Endothelial cell of umbilical vein (primary cell): ENCODE results near the gene TWF2. TPM values are rescaled to one million over a fixed set of nuclear protein-coding genes. Genes with fewer than 3 reads are reported as not detected.
"Not testable (repeated sequence)": the region's sequence is repeated elsewhere in the genome, so short reads cannot be mapped to it uniquely, and the experiment has no call there.

Experiments
- BruUV-seq: library from RNA; stranded (reverse); fragments of 400-500 nt; replicated peaks from 2 replicates; lab custom pipeline; 2021; lab: Mats Ljungman, UMichigan
- CTCF ChIA-PET: fragments of 300-600, 350-600 bp; sonication (Branson Sonifier 250); formaldehyde crosslinking; loops from one replicate; lab custom pipeline; 2021; ENCODE audit warnings: antibody characterized with exemption, inconsistent platforms; lab: Charles Lee
- POLR2A ChIA-PET: fragments of 300-600, 350-600 bp; sonication (Branson Sonifier 250); formaldehyde crosslinking; loops from one replicate; lab custom pipeline; 2021; ENCODE audit warnings: antibody characterized with exemption, inconsistent platforms; lab: Charles Lee
- DNase-seq: peaks from one replicate; pipeline ENCODE4 v3.0.0-alpha.2; 2011; ENCODE audit warnings: low read depth, low spot score
- FAIRE-seq: peaks from 2 replicates; lab custom pipeline; 2011; peaks lifted over from hg19 to GRCh38; lab: Jason Lieb, UNC
- H2AFZ ChIP-seq: 2 replicates; pipeline ENCODE4 v1.6.0; 2012; ENCODE audit warnings: low read depth, low read length, control low read depth, inconsistent platforms
- H3K27ac ChIP-seq: 2 replicates; pipeline ENCODE4 v1.5.1; 2011; ENCODE audit warnings: low read depth, mild to moderate bottlenecking, control low read depth, low read length, moderate library complexity; ENCODE audit not compliant: insufficient read depth
- H3K27me3 ChIP-seq, 2 experiments: 2 replicates each; pipeline versions ENCODE4 v1.6.0 to v1.6.1; 2011; ENCODE audit warnings: low read length in 2 of 2, mixed read lengths in 1 of 2; ENCODE audit not compliant: control insufficient read depth in 2 of 2, insufficient read depth in 2 of 2
- H3K36me3 ChIP-seq, 2 experiments: 2 replicates in 1 of 2; 3 replicates in 1 of 2; pipeline ENCODE4 v1.5.1; 2011; ENCODE audit warnings: low read length in 2 of 2, mild to moderate bottlenecking in 1 of 2, moderate library complexity in 1 of 2; ENCODE audit not compliant: control insufficient read depth in 2 of 2, insufficient read depth in 2 of 2; ENCODE audit errors: extremely low read depth in 1 of 2
- H3K4me1 ChIP-seq: 3 replicates; pipeline ENCODE4 v1.5.1; 2011; ENCODE audit warnings: mild to moderate bottlenecking, low read length; ENCODE audit not compliant: control insufficient read depth, insufficient read depth; ENCODE audit errors: extremely low read depth
- H3K4me2 ChIP-seq: 2 replicates; pipeline ENCODE4 v1.6.1; 2011; ENCODE audit warnings: low read length, control low read depth, mixed read lengths; ENCODE audit not compliant: insufficient read depth
- H3K4me3 ChIP-seq, 3 experiments: fragments of 200-600 bp in 1 of 3; sonication (generic), shearing (Covaris generic) in 1 of 3; replicated peaks in 1 of 3; 2 replicates each; pipeline ENCODE4 v1.5.1; 2011 to 2016; ENCODE audit warnings: control low read depth in 3 of 3, low read length in 3 of 3, mild to moderate bottlenecking in 2 of 3, inconsistent platforms in 1 of 3, low read depth in 1 of 3, moderate library complexity in 1 of 3; ENCODE audit not compliant: insufficient read depth in 1 of 3
- H3K79me2 ChIP-seq: 2 replicates; pipeline ENCODE4 v1.6.0; 2012; ENCODE audit warnings: low read length, inconsistent platforms; ENCODE audit not compliant: control insufficient read depth, insufficient read depth
- H3K9ac ChIP-seq: replicated peaks from 2 replicates; pipeline ENCODE3; 2011; ENCODE audit warnings: low read length, control low read depth; ENCODE audit not compliant: insufficient read depth; ENCODE audit errors: extremely low read depth
- H3K9me1 ChIP-seq: replicated peaks from 3 replicates; pipeline ENCODE4 v1.6.0; 2011; ENCODE audit warnings: mild to moderate bottlenecking, low read length; ENCODE audit not compliant: control insufficient read depth, insufficient read depth; ENCODE audit errors: extremely low read depth
- H3K9me3 ChIP-seq: replicated peaks from 2 replicates; pipeline ENCODE4 v1.5.1; 2012; ENCODE audit warnings: low read length, inconsistent platforms; ENCODE audit not compliant: control insufficient read depth, insufficient read depth
- H4K20me1 ChIP-seq: replicated peaks from 2 replicates; pipeline ENCODE3; 2011; ENCODE audit warnings: mild to moderate bottlenecking, low read length; ENCODE audit not compliant: control insufficient read depth, insufficient read depth; ENCODE audit errors: extremely low read depth
- CTCF ChIP-seq, 2 donors: IDR thresholded peaks; 1 replicate in 1 of 2; 2 replicates in 1 of 2; pipeline ENCODE4 v1.5.1; 2011; ENCODE audit warnings: low read length in 2 of 2, mild to moderate bottlenecking in 2 of 2, moderate library complexity in 2 of 2, control low read depth in 1 of 2, inconsistent platforms in 1 of 2, low read depth in 1 of 2; ENCODE audit not compliant: insufficient read depth in 1 of 2; ENCODE audit errors: extremely low read depth in 1 of 2
- JUN ChIP-seq: IDR thresholded peaks from 2 replicates; pipeline ENCODE4 v1.6.1; 2011; ENCODE audit warnings: borderline replicate concordance, low read depth; ENCODE audit not compliant: insufficient read length, insufficient read depth
- MAX ChIP-seq: IDR thresholded peaks from 2 replicates; pipeline ENCODE4 v1.6.1; 2011; ENCODE audit not compliant: insufficient read depth, insufficient read length
- MYC ChIP-seq: IDR thresholded peaks from one replicate; pipeline ENCODE4 v1.6.1; 2011; ENCODE audit warnings: mild to moderate bottlenecking, low read depth, low read length
- POLR2A ChIP-seq: IDR thresholded peaks from 2 replicates; pipeline ENCODE4 v1.6.1; 2012; ENCODE audit warnings: low read depth, mild to moderate bottlenecking, control low read depth, low read length
- POLR2AphosphoS5 ChIP-seq: IDR thresholded peaks from 2 replicates; pipeline ENCODE4 v1.6.1; 2012; ENCODE audit warnings: low read depth, mild to moderate bottlenecking, control low read depth, low read length, moderate library complexity; ENCODE audit not compliant: insufficient read depth
- dilution Hi-C: fragments of 300-500 bp; cut with MboI; formaldehyde crosslinking; loops from one replicate; pipeline ENCODE4 v1.15.0; 2019; ENCODE audit warnings: low sequenced_read_pairs; ENCODE audit not compliant: extremely low pct_ligation_motif_present
- intact Hi-C: fragments of 100-400 bp; cut with micrococcal nuclease; formaldehyde crosslinking; loops from one replicate; pipeline ENCODE4 v1.10.0; 2022
- polyA plus RNA-seq, 4 experiments: library from polyadenylated mRNA; depleted of rRNA in 3 of 4; stranded (reverse) in 3 of 4; unstranded in 1 of 4; fragments of >200 nt; gene quantifications; 2 replicates each; pipeline versions ENCODE4 v1.2.1 to v1.2.3, GENCODE V29; 2011 to 2012; ENCODE audit warnings: missing spikeins in 1 of 4
- total RNA-seq: library from RNA; stranded (reverse); gene quantifications from 2 replicates; pipeline ENCODE4 v1.2.3, GENCODE V29; 2021

TWF2 gene
- total and polyA plus RNA-seq, 2 donors (not counting 3 experiments of a cell fraction or from before 2014, with no cell fraction given), result 82.9 to 134 TPM

GRCh38 chr3:52277071-52277964 is 38.4 kb upstream of the TWF2 start:
- H3K4me1 ChIP-seq, result peaks cover 38% of the 10 kb centered on the region
- no peaks in the 10 kb centered on the region for H3K9me1 ChIP-seq
- no peaks in the 10 kb centered on the region for H3K9me3 ChIP-seq
- TF ChIP-seq POLR2A (peak; percentile 81), MAX (peak; percentile 57), MYC (no peak), POLR2AphosphoS5 (peak; percentile 81), JUN (no peak), CTCF (IDR thresholded peaks at IDR 0.05; ENCODE audit: extremely low read depth in 1 of 2, insufficient read depth in 1 of 2, low read depth in 1 of 2, low read length in 2 of 2) (no peak)
- dilution Hi-C loops, result no loop called here
- H3K9ac ChIP-seq, result peak overlapping the region; percentile 87
- peak overlapping the region; percentile 62 for H3K27ac ChIP-seq
- no peaks in the 10 kb centered on the region for H3K27me3 ChIP-seq
- FAIRE-seq (peak; percentile 83), DNase-seq (peak; percentile 81)
- intact Hi-C loops, result loop anchor here (5.0 kb wide), 1 partner anchor 125 kb away; the partner anchor contains the start of gene POC1A
- BruUV-seq, result TSS peak; percentile 20
- no peak overlapping the region for H2AFZ ChIP-seq
- peaks cover 58% of the 10 kb centered on the region for H3K79me2 ChIP-seq
- ChIA-PET POLR2A (interaction anchor here (2.2 to 2.9 kb wide), 2 partner anchors 11 to 60 kb away, joined by 8 to 9 read pairs; partner anchors contain the start of gene GLYCTK), CTCF (interaction anchor here (0.7 to 5.1 kb wide), 15 partner anchors 11 to 169 kb away, joined by 3 to 49 read pairs (median 4); partner anchors contain the start of genes GLYCTK, PPM1M and TWF2)
- H3K4me3 ChIP-seq, result peak overlapping the region; percentile 24 to 96 (median 87)
- peak overlapping the region; percentile 86 for H3K4me2 ChIP-seq
- H4K20me1 ChIP-seq, result no peaks in the 10 kb centered on the region
- H3K36me3 ChIP-seq, result peaks cover 0 to 4% of the 10 kb centered on the region in 2 experiments

GRCh38 chr3:52274781-52275180 is 35.8 kb upstream of the TWF2 start:
- Histone ChIP-seq H3K4me1 (peaks cover 54% of the 10 kb centered on the region), H3K79me2 (peaks cover 79% of the 10 kb centered on the region)
- intact Hi-C loops, result loop anchor here (5.0 kb wide), 1 partner anchor 122 kb away; the partner anchor contains the start of gene POC1A
- H3K36me3 ChIP-seq, H3K4me2 ChIP-seq, H3K27me3 ChIP-seq, H2AFZ ChIP-seq, DNase-seq, POLR2A ChIA-PET, CTCF ChIA-PET, H3K27ac ChIP-seq, H3K9me1 ChIP-seq, H3K9ac ChIP-seq, BruUV-seq, H4K20me1 ChIP-seq, H3K9me3 ChIP-seq, dilution Hi-C loops, FAIRE-seq, H3K4me3 ChIP-seq: not testable (repeated sequence)
